NCI-H1417 (cell line): ENCODE results near the gene NECAB3.
"Not testable (repeated sequence)": the region's sequence is repeated elsewhere in the genome, so short reads cannot be mapped to it uniquely, and the experiment has no call there.

Experiments used
- DNase-seq, 3 experiments: peaks; one replicate each; lab custom pipeline; 2025; lab: John Stamatoyannopoulos, UW

Gene NECAB3, protein sequence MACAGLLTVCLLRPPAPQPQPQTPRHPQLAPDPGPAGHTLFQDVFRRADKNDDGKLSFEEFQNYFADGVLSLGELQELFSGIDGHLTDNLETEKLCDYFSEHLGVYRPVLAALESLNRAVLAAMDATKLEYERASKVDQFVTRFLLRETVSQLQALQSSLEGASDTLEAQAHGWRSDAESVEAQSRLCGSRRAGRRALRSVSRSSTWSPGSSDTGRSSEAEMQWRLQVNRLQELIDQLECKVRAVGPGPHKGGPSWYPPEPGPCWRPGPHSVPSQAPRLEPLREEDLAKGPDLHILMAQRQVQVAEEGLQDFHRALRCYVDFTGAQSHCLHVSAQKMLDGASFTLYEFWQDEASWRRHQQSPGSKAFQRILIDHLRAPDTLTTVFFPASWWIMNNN

GRCh38 chr20:33674294-33675135 lies at the start of gene NECAB3:
TSS of gene NECAB3 (minus strand) at chr20:33674428. CDS start at chr20:33674352, 76 bp downstream.
- peak; percentile 86 to 93 (median 91) for DNase-seq

DNA sequence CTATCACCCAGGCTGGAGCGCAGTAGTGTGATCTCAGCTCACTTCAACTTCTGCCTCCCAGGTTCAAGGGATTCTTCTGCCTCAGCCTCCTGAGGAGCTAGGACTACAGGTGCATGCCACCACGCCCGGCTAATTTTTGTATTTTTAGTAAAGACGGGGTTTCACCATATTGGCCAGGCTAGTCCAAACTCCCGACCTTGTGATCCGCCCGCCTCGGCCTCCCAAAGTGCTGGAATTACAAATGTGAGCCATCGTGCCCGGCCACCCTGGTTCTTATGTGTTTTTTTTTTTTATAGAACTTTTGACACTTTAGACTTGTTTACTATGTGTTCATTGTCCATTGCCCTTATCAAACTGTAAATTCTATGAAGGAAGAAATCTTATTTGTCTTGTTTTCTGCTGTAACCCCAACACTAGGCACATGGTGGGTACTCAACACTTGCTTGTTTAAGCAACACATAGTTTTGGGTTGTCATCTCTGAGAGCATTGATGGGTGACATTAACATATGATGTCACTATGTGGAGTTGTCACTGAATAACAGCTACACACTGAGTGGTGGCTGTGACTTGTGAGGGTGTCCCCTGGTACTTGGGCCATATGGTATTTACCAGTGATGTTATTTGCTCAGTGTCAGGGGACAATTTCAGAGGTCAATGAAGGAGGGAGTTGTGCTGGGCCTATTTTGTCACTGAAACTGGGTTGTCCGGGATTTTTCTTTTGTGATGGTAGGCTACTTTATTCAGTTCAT lies 47.3 kb upstream of the NECAB3 start:
- DNase-seq = no peak

DNA sequence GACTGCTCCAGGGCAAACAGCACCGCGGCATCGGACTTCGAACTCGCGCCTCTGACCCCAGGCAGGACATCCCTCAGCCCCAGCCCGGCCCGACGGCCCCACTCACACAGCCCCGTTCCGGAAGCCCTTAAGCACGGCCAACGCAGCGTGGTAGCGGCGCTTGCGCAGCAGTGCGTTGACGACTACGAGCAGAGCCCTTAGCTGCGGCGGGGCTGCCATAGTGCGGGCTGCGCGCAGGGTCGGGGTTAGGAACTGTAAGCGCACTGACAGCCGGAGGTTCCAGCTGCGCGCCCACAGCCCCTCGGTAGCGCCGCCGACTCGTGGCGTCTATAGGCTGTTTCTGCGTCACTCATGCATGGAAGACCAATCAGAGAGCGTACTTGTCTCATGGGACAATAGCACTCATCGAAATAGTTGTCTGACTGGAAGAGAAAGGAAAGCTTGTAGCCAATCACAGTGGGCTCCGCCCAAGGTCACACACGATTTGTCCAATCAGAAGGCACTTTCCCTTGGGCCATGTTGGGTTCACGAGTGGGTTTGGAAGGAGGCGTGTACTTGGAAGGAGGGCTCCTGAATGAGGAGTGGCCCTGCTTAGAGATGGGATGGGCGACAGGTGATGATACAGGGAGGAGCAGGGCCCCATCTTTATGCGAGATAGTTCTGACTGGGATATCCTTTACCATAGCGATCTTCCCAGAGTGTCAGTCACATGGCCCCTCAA lies 45.9 kb upstream of the NECAB3 start, which contains the start of gene PXMP4:
TSS of gene PXMP4 (minus strand) at position 322 of the 721 bp plus-strand sequence. CDS start at position 219, 103 bp downstream.
- DNase-seq = peak; percentile 95 to 100 (median 98)

- peak in 1 of 3 experiments; percentile 65 for DNase-seq
Observed at GRCh38 chr20:33719277-33719988, 45.2 kb upstream of the NECAB3 start.

- DNase-seq = no peak
Observed at GRCh38 chr20:33716498-33716897, 42.3 kb upstream of the NECAB3 start.

DNA sequence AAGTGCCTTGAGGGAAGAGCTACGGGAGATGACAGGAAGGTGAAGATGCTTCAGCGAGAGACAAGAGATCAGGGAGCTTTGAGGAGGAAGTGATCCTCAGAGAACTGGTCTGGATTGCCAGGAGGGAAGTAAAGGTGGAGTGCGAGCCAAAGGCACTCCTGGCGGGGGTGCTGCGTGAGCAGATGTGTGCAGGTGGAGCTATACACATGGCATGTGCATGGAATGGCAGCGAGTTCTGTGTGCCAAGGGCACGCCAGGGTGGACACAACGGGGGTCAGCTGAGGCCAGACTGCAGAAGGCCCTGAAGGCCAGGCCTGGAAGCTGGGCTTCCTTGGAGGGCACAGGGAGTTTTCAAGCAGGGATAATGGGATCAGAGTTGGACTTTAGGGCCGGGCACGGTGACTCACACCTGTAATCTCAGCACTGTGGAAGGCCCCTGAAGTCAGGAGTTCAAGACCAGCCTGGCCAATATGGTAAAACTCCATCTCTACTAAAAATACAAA lies 39.7 kb upstream of the NECAB3 start:
- DNase-seq = no peak

DNA sequence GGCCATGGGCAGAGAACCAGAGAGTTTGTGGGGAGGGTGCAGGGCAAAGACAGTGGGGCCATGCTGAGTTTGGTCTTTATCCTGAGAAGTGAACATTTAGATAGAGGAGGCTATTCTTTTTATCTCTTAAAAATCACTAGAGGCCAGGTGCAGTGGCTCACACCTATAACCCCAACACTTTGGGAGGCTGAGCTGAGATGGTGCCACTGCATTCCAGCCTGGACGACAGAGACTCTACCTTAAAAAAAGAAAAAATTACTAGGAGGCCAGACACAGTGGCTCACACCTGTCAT lies 37.2 kb upstream of the NECAB3 start:
- DNase-seq = no peak

DNA sequence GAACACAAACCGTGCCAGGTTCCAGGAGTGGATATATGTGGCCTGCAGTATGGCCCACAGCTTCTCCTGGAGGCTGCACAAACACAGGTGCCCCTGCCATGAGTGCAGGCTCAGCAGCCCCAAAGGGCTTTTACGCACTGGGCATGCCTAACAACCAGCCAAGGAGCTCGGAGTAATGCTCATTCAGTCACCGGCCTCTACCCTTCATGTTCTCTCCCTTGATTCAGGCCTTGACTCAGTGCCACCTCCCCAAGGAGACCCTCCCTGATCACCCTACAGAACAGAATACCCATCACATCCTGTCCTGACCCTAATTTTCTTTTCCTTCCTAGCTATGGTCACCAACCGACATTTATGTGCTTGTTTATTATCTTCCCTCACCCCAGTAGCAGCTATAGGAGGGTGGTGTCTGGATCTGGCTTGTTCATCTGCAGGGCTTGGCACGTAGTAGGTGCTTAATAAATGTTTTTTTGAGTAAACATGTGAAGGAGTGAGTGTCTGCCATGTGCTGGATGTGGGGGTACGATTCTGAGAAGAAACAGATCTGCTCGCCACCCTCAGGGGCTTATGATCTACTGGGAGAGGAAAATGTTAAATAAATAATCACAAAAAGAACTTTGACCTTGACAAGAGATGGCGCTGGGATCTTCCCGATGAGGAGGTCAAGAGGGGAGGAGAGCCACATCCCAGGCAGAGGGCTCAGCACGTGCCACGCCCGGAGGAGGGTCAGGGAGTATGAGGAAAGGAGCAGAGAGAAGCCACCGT lies 36.6 kb upstream of the NECAB3 start:
- DNase-seq = no peak

DNA sequence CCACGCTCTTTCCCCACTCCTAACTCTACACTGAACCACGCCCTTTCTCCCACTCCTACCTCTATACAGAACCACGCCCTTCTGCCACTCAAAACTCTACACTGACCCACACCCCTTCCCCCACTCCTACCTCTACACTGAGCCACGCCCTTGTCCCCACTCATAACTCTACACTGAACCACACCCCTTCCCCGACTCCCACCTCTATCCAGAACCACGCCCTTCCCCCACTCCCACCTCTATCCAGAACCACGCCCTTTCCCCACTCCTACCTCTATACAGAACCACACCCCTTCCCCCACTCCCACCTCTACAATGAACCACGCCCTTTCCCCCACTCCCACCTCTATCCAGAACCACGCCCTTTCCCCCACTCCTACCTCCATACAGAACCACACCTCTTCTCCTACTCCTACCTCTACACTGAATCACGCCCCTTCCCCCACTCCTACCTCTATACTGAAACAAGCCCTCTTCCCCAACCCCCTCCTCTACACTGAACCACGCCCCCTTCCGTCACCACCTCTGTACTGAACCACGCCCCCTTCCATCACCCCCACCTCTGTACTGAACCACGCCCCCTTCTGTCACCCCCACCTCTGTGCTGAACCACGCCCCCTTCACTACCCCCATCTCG lies 35.8 kb upstream of the NECAB3 start:
- DNase-seq = no peak

DNA sequence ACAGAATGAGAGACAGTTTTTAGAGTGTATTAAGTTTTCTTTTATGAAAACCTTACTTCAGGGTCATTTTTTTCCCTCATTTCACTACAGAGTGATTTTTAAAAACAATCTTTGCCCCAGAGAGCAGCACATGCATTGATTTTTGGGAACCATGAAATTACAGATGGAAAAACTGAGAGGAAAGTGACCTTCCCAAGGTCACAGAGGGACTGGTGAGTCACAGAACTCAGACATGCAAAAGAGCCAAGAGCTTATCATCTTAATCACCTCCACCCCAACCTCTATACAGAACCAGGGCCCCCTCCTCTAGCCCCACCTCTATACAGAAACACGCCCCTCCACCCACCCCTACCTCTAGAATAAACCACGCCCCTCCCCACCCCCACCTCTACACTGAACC lies 35.2 kb upstream of the NECAB3 start:
- DNase-seq = no peak

- no peak for DNase-seq
Observed at GRCh38 chr20:33707668-33708067, 33.4 kb upstream of the NECAB3 start.

- DNase-seq = no peak
Observed at GRCh38 chr20:33704197-33704924, 30.1 kb upstream of the NECAB3 start.

- DNase-seq = no peak
Observed at GRCh38 chr20:33703498-33704137, 29.4 kb upstream of the NECAB3 start.

GRCh38 chr20:33702861-33703260 lies 28.6 kb upstream of the NECAB3 start:
- DNase-seq = no peak

- no peak for DNase-seq
Observed at GRCh38 chr20:33701629-33702450, 27.6 kb upstream of the NECAB3 start.

DNA sequence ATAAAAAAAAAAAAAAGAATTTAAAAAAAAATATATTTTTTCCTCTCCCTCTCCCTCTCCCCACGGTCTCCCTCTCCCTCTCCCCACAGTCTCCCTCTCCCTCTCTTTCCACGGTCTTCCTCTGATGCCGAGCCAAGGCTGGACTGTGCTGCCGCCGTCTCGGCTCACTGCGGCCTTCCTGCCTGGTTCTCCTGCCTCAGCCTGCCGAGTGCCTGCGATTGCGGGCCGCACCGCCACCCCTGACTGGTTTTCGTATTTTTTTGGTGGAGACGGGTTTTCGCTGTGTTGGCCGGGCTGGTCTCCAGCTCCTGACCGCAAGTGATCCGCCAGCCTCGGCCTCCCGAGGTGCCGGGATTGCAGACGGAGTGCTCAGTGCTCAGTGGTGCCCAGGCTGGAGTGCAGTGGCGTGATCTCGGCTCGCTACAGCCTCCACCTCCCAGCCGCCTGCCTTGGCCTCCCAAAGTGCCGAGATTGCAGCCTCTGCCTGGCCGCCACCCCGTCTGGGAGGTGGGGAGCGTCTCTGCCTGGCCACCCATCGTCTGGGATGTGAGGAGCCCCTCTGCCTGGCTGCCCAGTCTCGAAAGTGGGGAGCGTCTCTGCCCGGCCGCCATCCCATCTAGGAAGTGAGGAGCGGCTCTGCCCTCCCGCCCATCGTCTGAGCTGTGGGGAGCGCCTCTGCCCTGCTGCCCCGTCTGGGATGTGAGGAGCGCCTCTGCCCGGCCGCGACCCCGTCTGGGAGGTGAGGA lies 26.6 kb upstream of the NECAB3 start:
- DNase-seq = peak in 1 of 3 experiments; percentile 12

DNA sequence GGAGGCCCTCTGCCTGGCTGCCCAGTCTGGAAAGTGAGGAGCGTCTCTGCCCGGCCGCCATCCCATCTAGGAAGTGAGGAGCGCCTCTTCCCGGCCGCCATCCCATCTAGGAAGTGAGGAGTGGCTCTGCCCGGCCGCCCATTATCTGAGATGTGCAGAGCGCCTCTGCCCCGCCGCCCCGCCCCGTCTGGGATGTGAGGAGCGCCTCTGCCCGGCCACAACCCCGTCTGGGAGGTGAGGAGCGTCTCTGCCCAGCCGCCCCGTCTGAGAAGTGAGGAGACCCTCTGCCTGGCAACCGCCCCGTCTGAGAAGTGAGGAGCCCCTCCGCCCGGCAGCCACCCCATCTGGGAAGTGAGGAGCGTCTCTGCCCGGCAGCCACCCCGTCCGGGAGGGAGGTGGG lies 24.7 kb upstream of the NECAB3 start:
- DNase-seq = not testable (repeated sequence)
